Adrenal gland (tissue), 12 donors: ENCODE results near the gene KIAA1549. TPM values are rescaled to one million over a fixed set of nuclear protein-coding genes. Genes with fewer than 3 reads are reported as not detected.

ENCODE experiments used
- DNase-seq, 7 donors: peaks; one replicate each; pipeline ENCODE4 v3.0.0-alpha.2; 2019 to 2020
- H3K27ac ChIP-seq, 5 donors: fragments of 200-600 bp; sonication (generic) in 4 of 5; 1 replicate in 3 of 5; 2 replicates in 2 of 5; pipeline versions ENCODE4 v1.5.1 to v1.8.0; 2016 to 2020; ENCODE audit warnings: mild to moderate bottlenecking in 1 of 5
- H3K27me3 ChIP-seq: fragments of 200-600 bp; 2 replicates; pipeline ENCODE4 v1.8.0; 2021
- H3K36me3 ChIP-seq, 2 donors: fragments of 200-600 bp; replicated peaks in 1 of 2; 1 replicate in 1 of 2; 2 replicates in 1 of 2; pipeline versions ENCODE4 v1.5.1 to v1.8.0; 2018 to 2022
- H3K4me1 ChIP-seq, 2 donors: fragments of 200-600 bp; replicated peaks in 1 of 2; 1 replicate in 1 of 2; 2 replicates in 1 of 2; pipeline versions ENCODE4 v1.5.1 to v1.8.0; 2018 to 2021
- H3K4me3 ChIP-seq, 4 donors: fragments of 200-600 bp; sonication (generic) in 3 of 4; one replicate each; pipeline ENCODE4 v1.5.1; 2016 to 2018
- H3K9me3 ChIP-seq, 3 donors: fragments of 200-600 bp; sonication (generic) in 1 of 3; replicated peaks in 1 of 3; 1 replicate in 2 of 3; 2 replicates in 1 of 3; pipeline versions ENCODE4 v1.5.1 to v1.8.0; 2016 to 2021
- POLR2A ChIP-seq, 2 donors: fragments of 450-650 bp; IDR thresholded peaks; one replicate each; pipeline ENCODE4 v1.6.1; 2017; ENCODE audit warnings: antibody characterized with exemption in 2 of 2, mild to moderate bottlenecking in 2 of 2, moderate library complexity in 1 of 2
- WGBS, 4 donors: extraction: QIAGEN DNeasy Blood & Tissue Kit in 2 of 4; methylation state at CpG; one replicate each; pipeline versions ENCODE4 v1.1.5 to v1.1.7; 2013 to 2017; 5-methylcytosine and 5-hydroxymethylcytosine counted together
- intact Hi-C, 2 donors: fragments of 100-400 bp; cut with DNase I; formaldehyde crosslinking; loops; one replicate each; pipeline versions ENCODE4 v1.14.1 to v1.15.0; 2022 to 2023
- polyA plus RNA-seq, 3 donors: library from polyadenylated mRNA; stranded (reverse); fragments of 200-250 nt in 2 of 3; fragments of 350-450 nt in 1 of 3; fragmentation: Illumina TruSeq in 1 of 3; extraction: RNeasy Lipid Tissue Mini Kit (QIAGEN cat#74804) in 1 of 3; gene quantifications; one replicate each; pipeline ENCODE4 v1.2.3, GENCODE V29; 2013 to 2014
- total RNA-seq, 9 donors: library from RNA; depleted of rRNA in 4 of 9; stranded (reverse); fragments of >200 nt in 4 of 9; fragments of 120-200 nt in 1 of 9; fragmentation: NEBNext Ultra II Directional in 1 of 9; extraction: Animal tissue kit (Norgen Biotek cat#: 25700) in 1 of 9; gene quantifications; one replicate each; pipeline versions ENCODE4 v1.1.0 to v1.2.4, GENCODE V29; 2013 to 2023
- TF ChIP-seq, protein P1 (sequence below), 6 experiments: fragments of 450-650 bp in 4 of 6; fragments of 200-600 bp in 2 of 6; sonication (generic) in 1 of 6; IDR thresholded peaks; 1 replicate in 5 of 6; 2 replicates in 1 of 6; pipeline versions ENCODE4 v1.5.1 to v1.8.0; 2016 to 2021; ENCODE audit warnings: antibody characterized with exemption in 6 of 6, mild to moderate bottlenecking in 2 of 6, moderate library complexity in 1 of 6
- donor health status: healthy with polysubstance abuse.
- donor health status: Bipolar disorder and iron deficiency.
- donor health status: DM: yes; HTN: yes; CAD: no.
- donor health status: DM: no; HTN: no; CAD: no.
- donor health status: DM: no; HTN: no; CAD: no.
- donor health status: DM: yes; HTN: yes; CAD: no.

Gene KIAA1549
- total and polyA plus RNA-seq, 12 donors: 1.3 to 7.6 (median 3.7) TPM

GRCh38 chr7:138987686-138988085 lies 6.5 kb upstream of the KIAA1549 start:
- no peak for TF ChIP-seq POLR2A (IDR thresholded peaks at IDR 0.05)
- WGBS, 4 donors: 78 to 91% (median 85%) methylated on average over 1 of the region's 1 CpG
- H3K27ac ChIP-seq: no peak overlapping the region
- H3K36me3 ChIP-seq: no peaks in the 10 kb centered on the region
- no peaks in the 10 kb centered on the region for H3K4me1 ChIP-seq
- no peak overlapping the region for H3K4me3 ChIP-seq
- intact Hi-C loops: no loop called here
- no peak for DNase-seq
- H3K9me3 ChIP-seq: peaks cover 0 to 4% (median 0%) of the 10 kb centered on the region in 3 donors
- H3K27me3 ChIP-seq: no peaks in the 10 kb centered on the region

DNA sequence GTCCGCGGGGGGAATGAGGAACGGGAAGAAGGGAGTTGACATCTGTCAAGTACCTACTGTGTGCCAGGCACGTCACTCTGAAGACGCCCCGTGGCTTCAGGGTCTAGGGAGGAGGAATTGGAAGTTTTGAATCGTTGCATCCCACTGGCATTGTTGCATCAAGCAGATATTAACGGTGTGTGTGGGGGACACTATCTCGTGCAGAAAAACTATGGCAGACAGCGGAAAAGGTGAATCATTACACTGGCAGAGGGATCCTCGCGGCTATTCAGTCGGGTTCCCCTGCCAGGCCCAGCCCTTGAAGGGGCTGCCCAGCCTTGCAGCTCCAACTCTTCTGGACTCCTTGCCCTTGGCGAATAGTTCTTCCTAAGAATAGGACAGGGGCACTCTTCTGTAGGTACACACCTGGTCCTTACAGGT lies 1.0 kb upstream of the KIAA1549 start:
- H3K36me3 ChIP-seq: no peaks in the 10 kb centered on the region
- H3K4me3 ChIP-seq: peak overlapping the region in 3 of 4 donors; percentile 18 to 79 (median 56)
- no peaks in the 10 kb centered on the region for H3K9me3 ChIP-seq
- H3K4me1 ChIP-seq: peaks cover 9 to 21% of the 10 kb centered on the region in 2 donors
- 24 to 29% (median 25%) methylated on average over 12 to 14 of the region's 14 CpGs for WGBS, 4 donors
- no peaks in the 10 kb centered on the region for H3K27me3 ChIP-seq
- intact Hi-C loops: loop anchor here (5.0 kb wide), 2 partner anchors 85 to 90 kb away; no protein-coding TSS in a partner anchor
- TF ChIP-seq, protein P1, sequence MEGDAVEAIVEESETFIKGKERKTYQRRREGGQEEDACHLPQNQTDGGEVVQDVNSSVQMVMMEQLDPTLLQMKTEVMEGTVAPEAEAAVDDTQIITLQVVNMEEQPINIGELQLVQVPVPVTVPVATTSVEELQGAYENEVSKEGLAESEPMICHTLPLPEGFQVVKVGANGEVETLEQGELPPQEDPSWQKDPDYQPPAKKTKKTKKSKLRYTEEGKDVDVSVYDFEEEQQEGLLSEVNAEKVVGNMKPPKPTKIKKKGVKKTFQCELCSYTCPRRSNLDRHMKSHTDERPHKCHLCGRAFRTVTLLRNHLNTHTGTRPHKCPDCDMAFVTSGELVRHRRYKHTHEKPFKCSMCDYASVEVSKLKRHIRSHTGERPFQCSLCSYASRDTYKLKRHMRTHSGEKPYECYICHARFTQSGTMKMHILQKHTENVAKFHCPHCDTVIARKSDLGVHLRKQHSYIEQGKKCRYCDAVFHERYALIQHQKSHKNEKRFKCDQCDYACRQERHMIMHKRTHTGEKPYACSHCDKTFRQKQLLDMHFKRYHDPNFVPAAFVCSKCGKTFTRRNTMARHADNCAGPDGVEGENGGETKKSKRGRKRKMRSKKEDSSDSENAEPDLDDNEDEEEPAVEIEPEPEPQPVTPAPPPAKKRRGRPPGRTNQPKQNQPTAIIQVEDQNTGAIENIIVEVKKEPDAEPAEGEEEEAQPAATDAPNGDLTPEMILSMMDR (IDR thresholded peaks at IDR 0.05): no peak
- peak in 1 of 2 donors; percentile 21 for TF ChIP-seq POLR2A (IDR thresholded peaks at IDR 0.05)
- H3K27ac ChIP-seq: peak overlapping the region in 3 of 5 donors; percentile 18 to 84 (median 71)
- DNase-seq: peak in 6 of 7 donors; percentile 33 to 73 (median 38)

GRCh38 chr7:138980563-138981291 lies 462 bp downstream of the KIAA1549 start:
- Histone ChIP-seq H3K27ac (peak overlapping the region in 2 of 5 donors; percentile 6 to 71), H3K27me3 (no peaks in the 10 kb centered on the region), H3K36me3 (no peaks in the 10 kb centered on the region), H3K9me3 (no peaks in the 10 kb centered on the region), H3K4me3 (peak overlapping the region in 2 of 4 donors; percentile 23 to 79), H3K4me1 (peaks cover 9 to 21% of the 10 kb centered on the region in 2 donors)
- 0 to 1% (median 0%) methylated on average over 20 to 68 of the region's 68 CpGs for WGBS, 4 donors
- intact Hi-C loops: loop anchor here (5.0 kb wide), 2 partner anchors 83 to 88 kb away; no protein-coding TSS in a partner anchor
- DNase-seq: peak in 4 of 7 donors; percentile 16 to 29 (median 26)
- TF ChIP-seq, protein P1 (IDR thresholded peaks at IDR 0.05): no peak
- TF ChIP-seq POLR2A (IDR thresholded peaks at IDR 0.05): no peak

DNA sequence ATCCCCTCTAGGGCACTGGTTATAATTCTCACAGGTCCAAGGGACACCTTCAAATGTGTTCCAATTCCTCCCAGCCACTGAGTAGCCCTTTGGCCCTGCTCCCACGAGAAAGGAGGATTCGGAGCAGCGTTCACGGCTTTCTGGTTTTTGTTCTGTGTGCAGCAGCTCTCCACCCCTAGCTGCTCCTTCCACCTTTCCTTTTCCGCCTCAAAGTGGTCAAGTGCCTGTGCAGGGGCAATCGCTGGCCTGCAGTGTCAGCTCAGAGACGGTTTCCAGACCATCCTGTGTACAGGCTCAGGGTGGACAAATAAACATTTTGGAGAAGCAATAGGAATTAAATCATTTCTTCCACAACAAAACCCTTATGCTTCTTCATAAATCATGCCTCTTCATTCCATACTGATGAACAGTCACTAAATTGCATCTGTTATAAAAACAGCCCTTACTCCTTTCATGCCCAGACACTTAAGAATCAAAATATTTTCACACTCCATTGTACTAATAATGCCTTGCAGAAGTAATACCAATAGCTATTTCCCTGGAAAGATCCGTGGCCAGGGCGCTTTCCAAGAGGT lies 1.1 kb downstream of the KIAA1549 start:
- Histone ChIP-seq H3K36me3 (no peaks in the 10 kb centered on the region), H3K27me3 (no peaks in the 10 kb centered on the region), H3K9me3 (no peaks in the 10 kb centered on the region), H3K27ac (no peak overlapping the region), H3K4me3 (peak overlapping the region in 1 of 4 donors; percentile 79), H3K4me1 (peaks cover 9 to 21% of the 10 kb centered on the region in 2 donors)
- 25 to 35% (median 32%) methylated on average over 9 of the region's 9 CpGs for WGBS, 4 donors
- intact Hi-C loops: loop anchor here (5.0 kb wide), 2 partner anchors 83 to 88 kb away; no protein-coding TSS in a partner anchor
- DNase-seq: no peak
- TF ChIP-seq, protein P1 (IDR thresholded peaks at IDR 0.05): no peak
